ENCODE measurements around the gene PTPRCAP.
"Not testable (repeated sequence)": the region's sequence is repeated elsewhere in the genome, so short reads cannot be mapped to it uniquely, and the experiment has no call there.

PTPRCAP gene

GRCh38 chr11:67440229-67441097, 3.0 kb upstream of the PTPRCAP start:
- no peak for DNase-seq

- DNase-seq = peak; percentile 97
These were observed 2.1 kb upstream of the PTPRCAP start for GRCh38 chr11:67439321-67440228.

- no peak for DNase-seq
These were observed 848 bp upstream of the PTPRCAP start for GRCh38 chr11:67438158-67438902.

GRCh38 chr11:67437809-67438157, 301 bp upstream of the PTPRCAP start:
- no peak for DNase-seq

GRCh38 chr11:67436459-67437081, 912 bp downstream of the PTPRCAP start:
- DNase-seq = no peak

- no peak for DNase-seq
These were observed 1.6 kb downstream of the PTPRCAP start for GRCh38 chr11:67435727-67436458.

GRCh38 chr11:67435031-67435726, 2.3 kb downstream of the PTPRCAP start:
- no peak for DNase-seq

GRCh38 chr11:67434395-67434881, 3.0 kb downstream of the PTPRCAP start:
- DNase-seq = no peak

GRCh38 chr11:67433536-67434394, 3.7 kb downstream of the PTPRCAP start:
- no peak for DNase-seq

- no peak for DNase-seq
These were observed 4.7 kb downstream of the PTPRCAP start for GRCh38 chr11:67432655-67433349.

GRCh38 chr11:67431346-67432249, 5.9 kb downstream of the PTPRCAP start:
- no peak for DNase-seq

- no peak for DNase-seq
These were observed 7.8 kb downstream of the PTPRCAP start for GRCh38 chr11:67429722-67430121.

- no peak for DNase-seq
These were observed 8.3 kb downstream of the PTPRCAP start for GRCh38 chr11:67429038-67429668.

GRCh38 chr11:67428052-67429001, 9.2 kb downstream of the PTPRCAP start, which contains the start of gene RPS6KB2:
RPS6KB2 (plus strand) TSS chr11:67428494; CDS start chr11:67428546, 52 bp downstream.
- DNase-seq = peak; percentile 100

GRCh38 chr11:67427364-67427859, 10.1 kb downstream of the PTPRCAP start:
- not testable (repeated sequence) for DNase-seq
